Colonic mucosa (tissue), 4 donors: ENCODE measurements around the gene RXFP4. TPM values are rescaled to one million over a fixed set of nuclear protein-coding genes. Genes with fewer than 3 reads are reported as not detected.
"Not testable (repeated sequence)": the region's sequence is repeated elsewhere in the genome, so short reads cannot be mapped to it uniquely, and the experiment has no call there.

Experiments
- DNase-seq: peaks from one replicate; pipeline ENCODE4 v3.0.0-alpha.2; 2020
- H3K27ac ChIP-seq: fragments of 200-600 bp; one replicate; pipeline ENCODE4 v1.8.0; 2021
- H3K27me3 ChIP-seq: fragments of 200-600 bp; one replicate; pipeline ENCODE4 v1.8.0; 2021
- H3K36me3 ChIP-seq: fragments of 200-600 bp; one replicate; pipeline ENCODE4 v1.8.0; 2021
- H3K4me1 ChIP-seq: fragments of 200-600 bp; one replicate; pipeline ENCODE4 v1.8.0; 2021; ENCODE audit warnings: mild to moderate bottlenecking
- H3K4me3 ChIP-seq: fragments of 200-600 bp; one replicate; pipeline ENCODE4 v1.8.0; 2021
- H3K9ac ChIP-seq, 2 donors: one replicate each; pipeline ENCODE4 v1.7.0; 2013; ENCODE audit warnings: control low read depth in 2 of 2, low read depth in 2 of 2, low read length in 2 of 2
- H3K9me3 ChIP-seq: fragments of 200-600 bp; one replicate; pipeline ENCODE4 v1.8.0; 2021
- intact Hi-C: fragments of 100-400 bp; cut with DNase I; formaldehyde crosslinking; loops from one replicate; pipeline ENCODE4 v1.14.1; 2022
- total RNA-seq, 2 donors: library from RNA; stranded (reverse); fragmentation: NEBNext Ultra II Directional in 1 of 2; extraction: Animal tissue kit (Norgen Biotek cat#: 25700) in 1 of 2; gene quantifications; one replicate each; pipeline ENCODE4 v1.2.1, GENCODE V29; 2021
- TF ChIP-seq, protein P1 (sequence below): fragments of 200-600 bp; IDR thresholded peaks from one replicate; pipeline ENCODE4 v1.8.0; 2022; ENCODE audit warnings: antibody characterized with exemption, mild to moderate bottlenecking
- donor health status: healthy.
- donor health status: DM: no; HTN: no; CAD: no.
- donor health status: DM: no; HTN: no; CAD: no.

The RXFP4 gene, protein sequence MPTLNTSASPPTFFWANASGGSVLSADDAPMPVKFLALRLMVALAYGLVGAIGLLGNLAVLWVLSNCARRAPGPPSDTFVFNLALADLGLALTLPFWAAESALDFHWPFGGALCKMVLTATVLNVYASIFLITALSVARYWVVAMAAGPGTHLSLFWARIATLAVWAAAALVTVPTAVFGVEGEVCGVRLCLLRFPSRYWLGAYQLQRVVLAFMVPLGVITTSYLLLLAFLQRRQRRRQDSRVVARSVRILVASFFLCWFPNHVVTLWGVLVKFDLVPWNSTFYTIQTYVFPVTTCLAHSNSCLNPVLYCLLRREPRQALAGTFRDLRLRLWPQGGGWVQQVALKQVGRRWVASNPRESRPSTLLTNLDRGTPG
- total RNA-seq = 1 to 10 TPM; 4.2 to 4.6 TPM

DNA sequence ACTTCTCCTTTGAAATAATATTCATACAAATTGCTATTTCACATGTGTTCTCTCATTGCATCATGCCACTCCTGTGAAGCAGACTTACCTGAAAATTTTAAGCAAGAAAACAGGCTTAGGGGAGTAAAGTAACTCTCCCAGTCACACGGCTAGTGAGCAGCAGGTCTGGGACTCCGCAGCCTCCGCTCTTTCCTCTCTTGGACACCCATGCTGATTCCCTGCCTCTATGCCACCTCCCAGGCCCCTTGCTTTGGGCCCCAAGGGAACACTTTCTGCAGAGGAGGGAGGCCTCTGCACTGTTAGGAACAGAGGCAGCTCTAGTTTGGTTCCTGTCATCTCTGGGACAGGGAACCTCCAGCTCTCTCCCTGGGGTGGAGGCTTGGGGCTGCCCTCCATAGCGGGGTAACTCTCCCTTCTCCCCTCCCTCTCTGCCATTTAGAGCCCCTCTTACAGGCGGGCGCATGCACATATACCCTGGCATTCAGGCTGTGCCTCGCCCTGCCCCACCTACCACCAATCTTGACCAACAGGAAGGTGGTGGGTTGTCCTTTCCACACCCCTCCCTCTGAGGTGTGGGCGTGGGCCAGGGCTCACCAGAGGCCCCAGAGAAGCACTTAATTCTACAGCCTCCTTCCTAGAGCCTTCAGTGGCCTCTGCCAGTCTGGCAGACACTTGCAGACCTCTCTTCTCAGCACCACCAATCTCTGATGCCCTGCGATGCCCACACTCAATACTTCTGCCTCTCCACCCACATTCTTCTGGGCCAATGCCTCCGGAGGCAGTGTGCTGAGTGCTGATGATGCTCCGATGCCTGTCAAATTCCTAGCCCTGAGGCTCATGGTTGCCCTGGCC, at the start of gene RXFP4:
RXFP4 (plus strand) TSS at position 646 of the 852 bp plus-strand sequence; CDS start at position 718, 72 bp downstream.
- Histone ChIP-seq H3K27me3 (no peaks in the 10 kb centered on the region), H3K27ac (peak within 1 kb of the TSS; percentile 93), H3K36me3 (no peaks in the 10 kb centered on the region), H3K9ac (peak within 1 kb of the TSS; percentile 54 to 81), H3K4me3 (peak within 1 kb of the TSS; percentile 27), H3K9me3 (no peaks in the 10 kb centered on the region), H3K4me1 (peaks cover 36% of the 10 kb centered on the region)
- peak; percentile 90 for DNase-seq
- TF ChIP-seq, protein P1, sequence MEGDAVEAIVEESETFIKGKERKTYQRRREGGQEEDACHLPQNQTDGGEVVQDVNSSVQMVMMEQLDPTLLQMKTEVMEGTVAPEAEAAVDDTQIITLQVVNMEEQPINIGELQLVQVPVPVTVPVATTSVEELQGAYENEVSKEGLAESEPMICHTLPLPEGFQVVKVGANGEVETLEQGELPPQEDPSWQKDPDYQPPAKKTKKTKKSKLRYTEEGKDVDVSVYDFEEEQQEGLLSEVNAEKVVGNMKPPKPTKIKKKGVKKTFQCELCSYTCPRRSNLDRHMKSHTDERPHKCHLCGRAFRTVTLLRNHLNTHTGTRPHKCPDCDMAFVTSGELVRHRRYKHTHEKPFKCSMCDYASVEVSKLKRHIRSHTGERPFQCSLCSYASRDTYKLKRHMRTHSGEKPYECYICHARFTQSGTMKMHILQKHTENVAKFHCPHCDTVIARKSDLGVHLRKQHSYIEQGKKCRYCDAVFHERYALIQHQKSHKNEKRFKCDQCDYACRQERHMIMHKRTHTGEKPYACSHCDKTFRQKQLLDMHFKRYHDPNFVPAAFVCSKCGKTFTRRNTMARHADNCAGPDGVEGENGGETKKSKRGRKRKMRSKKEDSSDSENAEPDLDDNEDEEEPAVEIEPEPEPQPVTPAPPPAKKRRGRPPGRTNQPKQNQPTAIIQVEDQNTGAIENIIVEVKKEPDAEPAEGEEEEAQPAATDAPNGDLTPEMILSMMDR = no peak
- intact Hi-C loops = no loop called here

DNA sequence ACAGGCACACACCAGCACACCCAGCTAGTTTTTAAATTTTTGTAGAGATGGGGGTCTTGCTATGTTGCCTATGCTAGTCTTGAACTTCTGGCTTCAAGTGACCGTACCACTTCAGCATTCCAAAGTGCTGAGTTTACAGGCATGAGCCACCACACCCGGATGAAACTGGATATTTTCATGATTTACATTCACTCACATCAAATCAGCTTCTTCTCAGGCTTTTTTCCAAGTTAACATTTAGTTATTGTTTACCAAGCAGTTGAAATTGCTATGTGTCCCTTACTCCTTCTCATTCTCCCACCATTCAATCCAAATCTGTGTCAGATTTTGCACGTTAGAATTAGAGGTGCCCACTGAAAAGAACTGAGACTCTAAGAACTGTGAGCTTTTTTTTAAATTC, 48.6 kb upstream of the RXFP4 start:
- Histone ChIP-seq H3K27me3 (no peaks in the 10 kb centered on the region), H3K4me1 (no peaks in the 10 kb centered on the region), H3K9ac (no peak overlapping the region), H3K27ac (no peak overlapping the region), H3K9me3 (no peaks in the 10 kb centered on the region), H3K4me3 (no peak overlapping the region), H3K36me3 (no peaks in the 10 kb centered on the region)
- TF ChIP-seq, protein P1 = no peak
- no peak for DNase-seq
- intact Hi-C loops = no loop called here

- Histone ChIP-seq H3K9me3 (no peaks in the 10 kb centered on the region), H3K4me1 (no peaks in the 10 kb centered on the region), H3K9ac (peak overlapping the region in 1 of 2 donors; percentile 21), H3K36me3 (no peaks in the 10 kb centered on the region), H3K27ac (no peak overlapping the region), H3K27me3 (no peaks in the 10 kb centered on the region), H3K4me3 (no peak overlapping the region)
- no peak for DNase-seq
- TF ChIP-seq, protein P1 = no peak
- intact Hi-C loops = no loop called here
These were observed 47.9 kb upstream of the RXFP4 start for GRCh38 chr1:155893389-155894142.

GRCh38 chr1:155895617-155896016, 45.8 kb upstream of the RXFP4 start:
- H3K4me1 ChIP-seq, H3K9ac ChIP-seq, intact Hi-C loops, H3K4me3 ChIP-seq, H3K27ac ChIP-seq, H3K27me3 ChIP-seq, H3K36me3 ChIP-seq, H3K9me3 ChIP-seq, DNase-seq: not testable (repeated sequence)

DNA sequence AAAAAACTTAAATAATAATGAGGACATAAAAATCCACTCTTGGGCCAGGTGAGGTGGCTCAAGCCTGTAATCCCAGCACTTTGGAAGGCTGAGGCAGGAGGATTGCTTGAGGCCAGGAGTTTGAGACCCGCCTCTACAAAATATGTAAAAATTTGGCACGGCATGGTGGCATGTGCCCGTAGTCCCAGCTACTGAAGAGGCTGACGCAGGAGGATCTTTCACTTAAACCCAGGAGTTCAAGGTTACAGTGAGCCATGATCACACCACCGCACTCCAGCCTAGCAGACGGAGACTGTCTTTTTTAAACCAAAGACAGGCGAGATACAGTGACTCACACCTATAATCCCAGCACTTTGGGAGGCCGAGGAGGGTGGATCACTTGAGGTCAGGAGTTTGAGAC, 45.0 kb upstream of the RXFP4 start:
- H3K9me3 ChIP-seq, intact Hi-C loops, DNase-seq, H3K36me3 ChIP-seq, H3K4me1 ChIP-seq, H3K9ac ChIP-seq, H3K27me3 ChIP-seq, H3K4me3 ChIP-seq, H3K27ac ChIP-seq: not testable (repeated sequence)

DNA sequence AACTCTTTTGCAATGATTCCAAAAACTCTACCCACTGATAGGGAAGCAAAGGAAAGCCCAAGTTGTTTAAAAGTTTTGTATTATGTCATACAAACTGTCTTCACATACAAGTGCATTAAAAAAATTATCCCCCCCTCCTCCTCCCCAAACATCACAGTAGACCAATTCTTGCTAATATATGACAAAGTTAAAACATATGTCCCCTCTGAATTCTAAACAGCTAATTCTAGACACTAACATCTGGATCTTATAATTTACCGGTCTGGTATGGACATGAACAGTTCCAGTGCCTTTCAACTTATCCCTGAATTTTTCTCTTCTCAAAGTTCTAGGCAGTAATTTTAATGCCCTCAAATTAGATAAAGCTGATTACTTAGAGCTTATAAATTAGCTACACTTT, 43.7 kb upstream of the RXFP4 start:
- TF ChIP-seq, protein P1 = no peak
- Histone ChIP-seq H3K9me3 (no peaks in the 10 kb centered on the region), H3K9ac (no peak overlapping the region), H3K36me3 (peaks cover 7% of the 10 kb centered on the region), H3K4me3 (no peak overlapping the region), H3K4me1 (no peaks in the 10 kb centered on the region), H3K27ac (no peak overlapping the region), H3K27me3 (no peaks in the 10 kb centered on the region)
- intact Hi-C loops = no loop called here
- DNase-seq = no peak
